ENCODE measurements around the gene CCDC15. TPM values are rescaled to one million over a fixed set of nuclear protein-coding genes. Genes with fewer than 3 reads are reported as not detected.
"Not testable (repeated sequence)": the region's sequence is repeated elsewhere in the genome, so short reads cannot be mapped to it uniquely, and the experiment has no call there.

Gene CCDC15
- total RNA-seq, 1 donor from 2014 or later: 2.5 TPM

DNA sequence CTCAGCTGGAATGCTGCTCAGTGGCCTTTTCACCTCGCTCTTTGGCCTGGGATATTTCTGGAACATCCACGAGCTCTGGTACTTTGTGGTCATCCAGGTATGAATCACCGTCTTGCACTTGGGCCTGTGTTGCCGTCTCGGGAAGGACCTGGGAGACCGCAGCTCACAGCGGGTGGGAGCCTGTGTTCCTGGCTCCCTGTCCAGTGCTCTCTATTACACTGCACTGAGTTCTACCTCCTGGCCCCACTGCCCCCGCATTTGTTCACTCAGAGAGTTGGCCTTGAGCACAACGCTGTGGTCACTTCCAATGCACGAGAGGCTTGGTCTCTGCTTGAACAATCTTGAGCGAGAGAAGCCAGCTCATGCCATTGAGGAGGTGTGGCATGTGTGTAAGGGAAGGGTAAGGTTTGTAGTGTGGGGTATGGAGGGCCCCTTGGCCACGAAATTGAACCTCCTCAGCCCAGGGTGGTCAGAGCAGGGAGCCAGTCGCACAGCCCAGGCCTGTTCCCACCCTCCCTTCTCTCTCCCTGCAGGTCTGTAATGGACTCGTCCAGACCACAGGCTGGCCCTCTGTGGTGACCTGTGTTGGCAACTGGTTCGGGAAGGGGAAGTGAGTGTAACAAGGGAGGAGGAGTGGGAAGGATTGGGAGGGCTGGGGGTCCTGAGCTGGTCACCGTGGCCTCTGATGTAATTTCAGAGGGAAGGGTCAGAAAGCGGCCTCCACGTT, 125.3 kb downstream of the CCDC15 start:
- DNase-seq (ENCODE audit: extremely low read depth, low read depth, low spot score): no peak

GRCh38 chr11:125079878-125080530, 126.0 kb downstream of the CCDC15 start:
- DNase-seq (ENCODE audit: extremely low read depth, low read depth, low spot score): no peak

- DNase-seq (ENCODE audit: extremely low read depth, low read depth, low spot score): no peak
Measured at GRCh38 chr11:125080531-125080911, 126.5 kb downstream of the CCDC15 start.

DNA sequence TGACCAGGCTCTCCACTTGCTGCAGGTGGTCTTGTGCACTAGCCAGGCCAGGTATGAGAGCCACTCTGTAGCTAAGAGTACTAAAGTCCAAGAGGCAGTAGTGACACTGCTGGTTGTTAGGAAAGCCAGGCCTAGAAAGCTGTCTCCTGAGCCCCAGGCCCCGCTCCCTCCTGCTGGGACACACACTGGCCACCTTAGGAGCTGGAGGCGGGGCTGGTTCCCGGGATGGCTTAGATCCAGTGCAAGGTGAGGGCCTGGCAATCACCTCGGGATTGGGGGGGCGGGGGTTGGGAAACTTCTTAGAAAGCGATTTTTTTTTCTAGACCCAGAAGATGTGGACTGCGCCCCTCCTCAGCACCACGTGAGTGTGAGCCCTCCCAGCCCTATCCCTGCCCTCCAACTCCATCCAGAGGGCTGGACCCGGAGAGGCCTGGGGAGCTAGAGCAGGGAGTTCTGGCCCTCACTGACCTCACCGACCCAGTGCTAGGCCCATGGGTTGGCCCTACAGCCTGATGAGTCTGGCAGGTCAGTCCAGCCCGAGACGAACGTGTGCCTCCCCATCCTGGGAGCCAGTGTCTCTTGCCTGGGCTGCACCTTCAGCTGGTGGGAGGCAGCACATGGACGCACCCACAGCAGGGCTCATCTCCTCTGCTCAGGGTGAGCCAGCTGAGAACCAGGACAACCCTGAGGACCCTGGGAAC, 127.2 kb downstream of the CCDC15 start:
- no peak for DNase-seq (ENCODE audit: extremely low read depth, low read depth, low spot score)

GRCh38 chr11:125082040-125082439, 128.0 kb downstream of the CCDC15 start:
- no peak for DNase-seq (ENCODE audit: extremely low read depth, low read depth, low spot score)

GRCh38 chr11:125082611-125083311, 128.8 kb downstream of the CCDC15 start:
- DNase-seq (ENCODE audit: extremely low read depth, low read depth, low spot score): peak; percentile 12

GRCh38 chr11:125083312-125084056, 129.5 kb downstream of the CCDC15 start:
- DNase-seq (ENCODE audit: extremely low read depth, low read depth, low spot score): no peak

DNA sequence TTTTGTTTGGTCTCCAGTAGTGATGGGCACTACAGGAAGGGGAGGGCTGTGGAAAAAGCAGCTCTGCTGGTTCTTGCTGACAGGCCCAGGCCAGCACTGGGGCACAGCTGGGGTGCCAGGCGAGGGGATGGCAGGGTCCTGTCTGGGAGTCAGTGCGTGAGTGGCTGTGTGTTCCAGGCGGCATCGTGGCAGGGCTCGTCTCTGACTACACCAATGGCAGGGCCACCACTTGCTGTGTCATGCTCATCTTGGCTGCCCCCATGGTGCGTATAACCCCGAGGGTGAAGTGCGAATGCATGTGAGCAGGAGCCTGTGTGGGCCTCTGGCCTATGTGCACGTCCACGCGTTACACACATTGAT, 130.0 kb downstream of the CCDC15 start:
- DNase-seq (ENCODE audit: extremely low read depth, low read depth, low spot score): no peak

DNA sequence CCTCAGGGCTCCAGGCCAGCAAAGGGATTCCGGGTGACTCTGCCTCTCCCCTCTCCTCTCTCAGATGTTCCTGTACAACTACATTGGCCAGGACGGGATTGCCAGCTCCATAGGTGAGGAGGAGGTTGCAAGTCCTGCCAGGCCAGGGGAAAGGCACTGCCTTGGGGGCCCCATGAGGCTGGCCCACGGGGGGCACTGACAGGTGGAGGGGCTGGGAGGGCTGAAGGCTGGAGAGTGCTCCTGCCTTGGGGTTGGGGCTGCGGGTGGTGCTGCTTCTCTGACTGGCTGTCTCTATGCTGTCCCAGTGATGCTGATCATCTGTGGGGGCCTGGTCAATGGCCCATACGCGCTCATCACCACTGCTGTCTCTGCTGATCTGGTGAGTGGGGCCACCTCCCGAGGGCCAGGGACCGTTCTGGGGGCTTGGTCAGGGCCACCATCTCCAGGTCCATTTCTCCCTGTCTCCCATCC, 130.8 kb downstream of the CCDC15 start:
- DNase-seq (ENCODE audit: extremely low read depth, low read depth, low spot score): no peak

DNA sequence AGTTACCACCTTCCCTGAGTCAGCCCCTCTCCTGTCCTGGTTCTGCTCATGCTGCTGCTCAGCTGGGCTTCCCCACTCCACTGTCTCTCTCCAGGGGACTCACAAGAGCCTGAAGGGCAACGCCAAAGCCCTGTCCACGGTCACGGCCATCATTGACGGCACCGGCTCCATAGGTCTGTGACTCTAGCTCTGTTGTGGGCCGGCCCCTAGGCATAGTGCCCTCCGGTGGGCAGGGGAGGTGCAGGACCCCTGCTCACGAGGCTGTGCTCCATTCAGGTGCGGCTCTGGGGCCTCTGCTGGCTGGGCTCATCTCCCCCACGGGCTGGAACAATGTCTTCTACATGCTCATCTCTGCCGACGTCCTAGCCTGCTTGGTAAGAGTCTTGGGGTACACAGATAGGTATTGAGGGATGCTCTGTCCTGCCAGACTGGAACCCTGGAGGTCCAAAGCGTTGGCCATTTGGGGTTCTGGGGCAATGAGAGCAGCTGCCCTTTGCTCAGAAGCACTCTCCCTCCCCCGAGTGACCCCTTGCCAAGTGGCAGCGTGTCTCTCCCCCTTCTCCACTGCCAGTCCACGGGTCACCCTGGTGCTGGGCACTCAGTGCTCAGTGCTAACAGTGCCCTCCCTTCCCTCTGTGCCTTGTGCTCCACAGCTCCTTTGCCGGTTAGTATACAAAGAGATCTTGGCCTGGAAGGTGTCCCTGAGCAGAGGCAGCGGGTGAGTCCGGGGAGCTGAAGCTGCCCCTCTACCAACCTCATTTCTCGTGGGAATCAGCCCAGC, 131.5 kb downstream of the CCDC15 start:
- no peak for DNase-seq (ENCODE audit: extremely low read depth, low read depth, low spot score)

GRCh38 chr11:125086633-125087296, 132.8 kb downstream of the CCDC15 start:
- no peak for DNase-seq (ENCODE audit: extremely low read depth, low read depth, low spot score)

DNA sequence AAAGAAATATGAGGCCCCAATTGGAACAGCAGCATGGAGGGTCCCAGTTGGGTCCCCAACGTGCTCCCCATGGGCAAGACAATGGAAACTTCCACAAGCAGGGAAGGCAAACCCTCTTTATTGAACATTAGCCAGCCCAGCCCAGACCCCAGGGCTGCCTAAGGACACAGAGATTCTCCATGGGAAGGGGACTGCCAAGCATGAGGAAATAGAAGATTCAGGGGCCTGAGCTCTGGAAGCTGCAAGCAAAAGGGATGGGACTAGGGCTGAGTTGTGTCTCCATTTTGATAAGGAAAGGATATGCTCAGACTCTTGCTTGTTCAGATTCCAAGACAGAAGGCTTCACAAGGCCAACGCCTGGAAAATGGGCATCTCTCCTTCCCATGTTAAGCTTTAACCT, 134.1 kb downstream of the CCDC15 start:
- DNase-seq (ENCODE audit: extremely low read depth, low read depth, low spot score): no peak

- DNase-seq (ENCODE audit: extremely low read depth, low read depth, low spot score): no peak
Measured at GRCh38 chr11:125088576-125089455, 134.8 kb downstream of the CCDC15 start.

DNA sequence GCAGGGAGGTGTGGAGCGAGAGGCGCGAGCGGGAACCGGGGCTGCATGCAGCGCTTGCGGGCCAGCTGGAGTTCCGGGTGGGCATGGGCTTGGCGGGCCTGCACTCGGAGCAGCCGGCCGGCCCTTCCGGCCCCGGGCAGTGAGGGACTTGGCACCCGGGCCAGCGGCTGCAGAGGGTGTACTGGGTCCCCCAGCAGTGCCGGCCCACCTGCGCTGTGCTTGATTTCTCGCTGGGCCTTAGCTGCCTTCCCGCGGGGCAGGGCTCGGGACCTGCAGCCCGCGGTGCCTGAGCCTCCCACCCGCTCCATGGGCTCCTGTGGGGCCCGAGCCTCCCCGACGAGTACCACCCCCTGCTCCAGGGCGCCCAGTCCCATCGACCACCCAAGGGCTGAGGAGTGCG, 135.5 kb downstream of the CCDC15 start:
- DNase-seq (ENCODE audit: extremely low read depth, low read depth, low spot score): not testable (repeated sequence)

GRCh38 chr11:125090151-125090550, 136.1 kb downstream of the CCDC15 start:
- DNase-seq (ENCODE audit: extremely low read depth, low read depth, low spot score): not testable (repeated sequence)

DNA sequence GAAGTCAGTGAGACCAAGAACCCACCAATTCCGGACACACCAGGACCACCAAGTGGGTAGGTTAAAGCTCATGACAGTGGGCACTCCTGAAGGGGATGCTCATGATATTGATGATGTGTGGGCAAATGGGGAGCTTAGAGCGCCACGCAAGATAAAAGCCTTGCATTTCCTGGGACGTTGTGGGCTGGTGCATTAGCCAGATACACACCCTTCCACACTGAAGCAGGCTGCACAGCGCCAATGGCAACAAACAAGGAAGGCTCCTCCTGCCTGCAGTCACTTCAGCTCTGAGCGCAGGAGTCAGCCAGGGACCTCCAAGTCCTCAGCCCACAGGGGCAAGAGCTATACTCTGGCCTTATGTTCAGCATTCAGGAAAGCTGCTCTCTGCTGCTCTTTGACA, 136.8 kb downstream of the CCDC15 start:
- no peak for DNase-seq (ENCODE audit: extremely low read depth, low read depth, low spot score)
